Mesendoderm (in vitro differentiated cells): ENCODE measurements around the gene OR5H14.
"Not testable (repeated sequence)": the region's sequence is repeated elsewhere in the genome, so short reads cannot be mapped to it uniquely, and the experiment has no call there.

Experiments used
- DNase-seq: peaks from one replicate; pipeline ENCODE4 v3.0.0; 2013
- H2AK5ac ChIP-seq: 2 replicates; pipeline ENCODE4 v1.6.1; 2013; ENCODE audit warnings: low read length, inconsistent platforms
- H2BK120ac ChIP-seq: 2 replicates; pipeline ENCODE4 v1.6.1; 2013; ENCODE audit warnings: low read depth, mild to moderate bottlenecking, low read length, moderate library complexity, mixed read lengths
- H2BK15ac ChIP-seq: replicated peaks from 2 replicates; pipeline ENCODE4 v1.6.1; 2013; ENCODE audit warnings: low read depth, mild to moderate bottlenecking, moderate library complexity
- H2BK5ac ChIP-seq: 2 replicates; pipeline ENCODE4 v1.6.1; 2013; ENCODE audit warnings: low read length, inconsistent platforms
- H3K18ac ChIP-seq: 2 replicates; pipeline ENCODE4 v1.6.1; 2013; ENCODE audit warnings: mild to moderate bottlenecking, low read length, mixed read lengths
- H3K23ac ChIP-seq: one replicate; pipeline ENCODE4 v1.6.1; 2013; ENCODE audit warnings: low read length
- H3K27ac ChIP-seq: 2 replicates; pipeline ENCODE4 v1.5.1; 2013; ENCODE audit warnings: low read depth, mild to moderate bottlenecking, inconsistent platforms, low read length, moderate library complexity
- H3K27me3 ChIP-seq: 2 replicates; pipeline ENCODE4 v1.6.1; 2013; ENCODE audit warnings: low read length, control low read depth, mild to moderate bottlenecking, inconsistent platforms; ENCODE audit not compliant: insufficient read depth, poor library complexity
- H3K36me3 ChIP-seq: 2 replicates; pipeline ENCODE4 v1.6.1; 2013; ENCODE audit warnings: low read length, inconsistent platforms; ENCODE audit not compliant: control insufficient read depth, insufficient read depth
- H3K4ac ChIP-seq: one replicate; pipeline ENCODE4 v1.6.1; 2013; ENCODE audit warnings: low read depth, mild to moderate bottlenecking, low read length, moderate library complexity
- H3K4me1 ChIP-seq: 2 replicates; pipeline ENCODE4 v1.6.1; 2013; ENCODE audit warnings: low read depth, low read length, inconsistent platforms; ENCODE audit not compliant: control insufficient read depth
- H3K4me2 ChIP-seq: 2 replicates; pipeline ENCODE4 v1.6.1; 2013; ENCODE audit warnings: low read length
- H3K4me3 ChIP-seq: 2 replicates; pipeline ENCODE4 v1.5.1; 2013; ENCODE audit warnings: mild to moderate bottlenecking, low read length
- H3K56ac ChIP-seq: one replicate; pipeline ENCODE4 v1.6.1; 2013; ENCODE audit warnings: low read length
- H3K79me1 ChIP-seq: 2 replicates; pipeline ENCODE4 v1.6.1; 2013; ENCODE audit warnings: low read length, inconsistent platforms
- H3K79me2 ChIP-seq: 2 replicates; pipeline ENCODE4 v1.6.1; 2013; ENCODE audit warnings: mild to moderate bottlenecking, low read length; ENCODE audit not compliant: control insufficient read depth, insufficient read depth
- H3K9ac ChIP-seq: 2 replicates; pipeline ENCODE4 v1.6.1; 2013; ENCODE audit warnings: low read length, inconsistent platforms
- H4K5ac ChIP-seq: one replicate; pipeline ENCODE4 v1.6.1; 2013; ENCODE audit warnings: low read length
- H4K8ac ChIP-seq: one replicate; pipeline ENCODE4 v1.6.1; 2013; ENCODE audit warnings: low read depth, mild to moderate bottlenecking, control low read depth, low read length, moderate library complexity
- WGBS: extraction: QIAGEN DNeasy Blood & Tissue Kit; methylation state at CpG from one replicate; pipeline ENCODE4 v1.1.7; 2013; ENCODE audit warnings: low lambda C conversion rate, missing lambda C conversion rate; ENCODE audit not compliant: insufficient coverage; ENCODE audit errors: extremely low coverage; 5-methylcytosine and 5-hydroxymethylcytosine counted together

OR5H14 gene

GRCh38 chr3:98149456-98149855 lies 2.2 kb downstream of the OR5H14 start:
- not testable (repeated sequence) for H3K18ac ChIP-seq, H4K8ac ChIP-seq, H3K9ac ChIP-seq, H3K4me2 ChIP-seq, H3K56ac ChIP-seq, H3K23ac ChIP-seq, H2BK15ac ChIP-seq, DNase-seq, H3K79me2 ChIP-seq, H3K36me3 ChIP-seq, H3K4me3 ChIP-seq, H2BK120ac ChIP-seq, H3K27me3 ChIP-seq, H3K27ac ChIP-seq, H3K79me1 ChIP-seq, H2BK5ac ChIP-seq, H3K4me1 ChIP-seq, H2AK5ac ChIP-seq, H3K4ac ChIP-seq, H4K5ac ChIP-seq
- no CpG with 5 or more reads among the region's 4 CpGs for WGBS

DNA sequence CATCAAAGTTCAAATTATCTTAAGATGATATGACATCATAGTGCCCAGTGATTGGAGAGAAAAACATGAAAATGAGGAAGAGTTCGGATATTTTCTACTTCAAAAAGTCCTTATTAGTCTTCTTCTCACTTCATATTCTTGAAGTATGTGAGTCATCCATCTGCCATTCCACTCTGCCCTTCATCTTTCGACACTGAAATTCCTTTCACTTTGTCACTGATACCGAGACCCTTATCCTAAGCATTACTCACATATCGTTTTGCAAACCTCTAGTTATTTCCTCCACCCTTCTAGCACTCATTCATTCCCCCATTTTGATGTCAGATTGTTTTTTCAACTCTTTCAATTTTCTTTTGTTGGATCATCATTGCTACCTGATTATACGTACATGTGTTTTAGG lies 4.0 kb downstream of the OR5H14 start:
- H4K8ac ChIP-seq, result no peak overlapping the region
- H3K4me3 ChIP-seq, result no peak overlapping the region
- no peak overlapping the region for H4K5ac ChIP-seq
- H2BK120ac ChIP-seq, result no peak overlapping the region
- no peak overlapping the region for H3K4me2 ChIP-seq
- no peaks in the 10 kb centered on the region for H3K4me1 ChIP-seq
- no peak overlapping the region for H3K9ac ChIP-seq
- H3K27me3 ChIP-seq, result no peaks in the 10 kb centered on the region
- H3K79me2 ChIP-seq, result no peaks in the 10 kb centered on the region
- H2BK15ac ChIP-seq, result no peak overlapping the region
- H3K27ac ChIP-seq, result no peak overlapping the region
- peak; percentile 40 for DNase-seq
- no peak overlapping the region for H3K23ac ChIP-seq
- H3K18ac ChIP-seq, result no peak overlapping the region
- H3K36me3 ChIP-seq, result no peaks in the 10 kb centered on the region
- no CpG with 5 or more reads among the region's 5 CpGs for WGBS
- H3K4ac ChIP-seq, result no peak overlapping the region
- H2BK5ac ChIP-seq, result no peak overlapping the region
- H2AK5ac ChIP-seq, result no peak overlapping the region
- no peak overlapping the region for H3K56ac ChIP-seq
- H3K79me1 ChIP-seq, result no peaks in the 10 kb centered on the region

GRCh38 chr3:98166396-98166795 lies 19.1 kb downstream of the OR5H14 start, which contains the start of gene OR5H15:
Gene OR5H15, plus strand, starts transcription at chr3:98166696. Its CDS starts 2,004 bp downstream, at chr3:98168700.
- Histone ChIP-seq H4K8ac (no peak within 1 kb of the TSS), H3K4me1 (no peaks in the 10 kb centered on the region), H3K4me2 (no peak within 1 kb of the TSS), H4K5ac (no peak within 1 kb of the TSS), H3K23ac (no peak within 1 kb of the TSS), H3K79me2 (no peaks in the 10 kb centered on the region), H3K4me3 (no peak within 1 kb of the TSS), H3K4ac (no peak within 1 kb of the TSS), H3K27ac (no peak within 1 kb of the TSS), H3K18ac (no peak within 1 kb of the TSS), H3K56ac (no peak within 1 kb of the TSS), H3K9ac (no peak within 1 kb of the TSS), H3K27me3 (no peaks in the 10 kb centered on the region), H2BK5ac (no peak within 1 kb of the TSS), H3K36me3 (no peaks in the 10 kb centered on the region), H3K79me1 (no peaks in the 10 kb centered on the region), H2AK5ac (no peak within 1 kb of the TSS), H2BK120ac (no peak within 1 kb of the TSS), H2BK15ac (no peak within 1 kb of the TSS)
- DNase-seq, result no peak
- no CpG with 5 or more reads among the region's 3 CpGs for WGBS

DNA sequence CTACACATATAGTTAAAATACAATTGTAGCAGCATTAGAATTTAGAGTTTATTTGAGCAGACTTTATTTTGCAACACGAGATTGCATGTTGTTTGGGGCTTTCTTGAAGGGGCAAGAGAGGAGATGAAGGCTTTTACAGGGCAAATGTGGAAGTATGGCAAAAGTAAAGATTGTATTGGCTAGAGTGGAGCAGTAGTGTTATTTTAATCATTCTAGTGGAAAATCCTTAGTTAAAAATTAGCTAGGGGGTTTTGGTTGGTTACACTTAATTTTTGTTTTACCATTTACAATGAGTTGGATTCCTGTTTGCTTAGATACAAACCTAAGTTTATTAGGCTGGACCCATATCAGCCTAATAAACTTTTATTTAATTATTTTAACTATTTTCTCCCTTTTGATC lies 23.8 kb downstream of the OR5H14 start:
- no peak overlapping the region for H2BK5ac ChIP-seq

GRCh38 chr3:98172621-98173020 lies 25.3 kb downstream of the OR5H14 start:
- Histone ChIP-seq H3K56ac (no peak overlapping the region), H3K4me3 (no peak overlapping the region), H3K27ac (no peak overlapping the region), H3K27me3 (no peaks in the 10 kb centered on the region), H3K18ac (no peak overlapping the region), H4K8ac (no peak overlapping the region), H4K5ac (no peak overlapping the region), H3K4me2 (no peak overlapping the region), H3K4ac (no peak overlapping the region), H3K79me2 (no peaks in the 10 kb centered on the region), H3K9ac (no peak overlapping the region), H2BK5ac (no peak overlapping the region), H2BK120ac (no peak overlapping the region), H3K36me3 (no peaks in the 10 kb centered on the region), H2BK15ac (no peak overlapping the region), H3K23ac (no peak overlapping the region), H3K4me1 (no peaks in the 10 kb centered on the region), H2AK5ac (no peak overlapping the region), H3K79me1 (no peaks in the 10 kb centered on the region)
- DNase-seq, result no peak
- no CpG with 5 or more reads among the region's 7 CpGs for WGBS

More for the DNA sequence above, 23.8 kb downstream of the OR5H14 start:
- no peak overlapping the region for H3K4ac ChIP-seq
- H2BK15ac ChIP-seq, result no peak overlapping the region
- H3K27me3 ChIP-seq, result no peaks in the 10 kb centered on the region
- H3K56ac ChIP-seq, result no peak overlapping the region
- no peak overlapping the region for H4K5ac ChIP-seq
- H3K79me1 ChIP-seq, result no peaks in the 10 kb centered on the region
- no peak overlapping the region for H2BK120ac ChIP-seq
- H3K23ac ChIP-seq, result no peak overlapping the region
- DNase-seq, result no peak
- H3K27ac ChIP-seq, result no peak overlapping the region
- WGBS, result no CpG with 5 or more reads among the region's 1 CpG
- H3K4me3 ChIP-seq, result no peak overlapping the region
- H3K4me1 ChIP-seq, result no peaks in the 10 kb centered on the region
- H3K18ac ChIP-seq, result no peak overlapping the region
- H3K36me3 ChIP-seq, result no peaks in the 10 kb centered on the region
- no peak overlapping the region for H3K9ac ChIP-seq
- no peak overlapping the region for H4K8ac ChIP-seq
- no peak overlapping the region for H2AK5ac ChIP-seq
- H3K79me2 ChIP-seq, result no peaks in the 10 kb centered on the region
- no peak overlapping the region for H3K4me2 ChIP-seq

DNA sequence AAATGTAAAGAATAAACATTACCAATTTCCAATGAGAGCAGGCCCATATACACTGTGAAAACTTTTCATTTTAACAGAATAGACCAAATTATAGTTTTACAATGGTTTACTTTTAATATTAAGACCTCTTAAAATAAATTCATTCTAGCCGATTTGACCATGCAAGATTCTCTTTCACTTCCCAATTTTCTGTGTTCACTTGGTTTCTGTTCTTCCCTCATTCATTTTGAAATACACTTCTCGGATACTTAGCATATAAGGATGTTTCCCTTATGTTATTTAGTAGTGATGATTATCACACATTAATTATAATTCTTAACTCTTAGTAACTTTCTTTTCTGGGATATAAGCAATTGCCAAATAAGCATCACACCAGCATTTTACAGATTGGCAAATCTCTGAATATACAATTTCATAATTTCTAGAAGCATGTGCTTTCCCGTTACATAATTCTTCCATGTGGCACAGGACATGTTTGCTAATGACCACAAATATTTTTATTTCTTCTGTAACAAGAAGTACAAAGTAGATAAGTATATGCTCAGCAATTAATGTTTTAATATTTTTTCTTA lies 33.1 kb downstream of the OR5H14 start:
- Histone ChIP-seq H3K4me2 (no peak overlapping the region), H4K5ac (no peak overlapping the region), H2BK5ac (no peak overlapping the region), H3K79me2 (no peaks in the 10 kb centered on the region), H3K9ac (no peak overlapping the region), H2BK120ac (no peak overlapping the region), H3K23ac (no peak overlapping the region), H2AK5ac (no peak overlapping the region), H3K36me3 (no peaks in the 10 kb centered on the region), H2BK15ac (no peak overlapping the region), H3K4me1 (no peaks in the 10 kb centered on the region), H3K79me1 (no peaks in the 10 kb centered on the region), H3K56ac (no peak overlapping the region), H3K27me3 (no peaks in the 10 kb centered on the region), H3K27ac (no peak overlapping the region), H3K4ac (no peak overlapping the region), H4K8ac (no peak overlapping the region), H3K18ac (no peak overlapping the region), H3K4me3 (no peak overlapping the region)
- WGBS, result no CpG with 5 or more reads among the region's 3 CpGs
- no peak for DNase-seq
